Omental fat pad (tissue), 4 donors: ENCODE results near the gene PPP3CA. TPM values are rescaled to one million over a fixed set of nuclear protein-coding genes. Genes with fewer than 3 reads are reported as not detected.

Source experiments
- ATAC-seq: fragments of 150-250 bp; one replicate; pipeline ENCODE4 v1.9.1; 2016; ENCODE audit warnings: mild to moderate bottlenecking, moderate library complexity; ENCODE audit not compliant: low FRiP score
- DNase-seq: peaks from one replicate; pipeline ENCODE4 v3.0.0-alpha.2; 2019; ENCODE audit warnings: low spot score
- total RNA-seq, 4 donors: library from RNA; depleted of rRNA; stranded (reverse); fragments of >200 nt; gene quantifications; one replicate each; pipeline ENCODE4 v1.1.0, GENCODE V29; 2016
- TF ChIP-seq, protein P1 (sequence below), 3 donors: fragments of 450-650 bp; IDR thresholded peaks; one replicate each; pipeline ENCODE4 v1.5.1; 2016 to 2017; ENCODE audit warnings: antibody characterized with exemption in 3 of 3, mild to moderate bottlenecking in 3 of 3, moderate library complexity in 2 of 3

Gene PPP3CA
- total RNA-seq, 4 donors from 2014 or later: 29.8 to 56.6 (median 35.3) TPM

GRCh38 chr4:101032541-101032940 is 314.8 kb downstream of the PPP3CA start:
- no peak for ATAC-seq
- DNase-seq: no peak
- TF ChIP-seq, protein P1, sequence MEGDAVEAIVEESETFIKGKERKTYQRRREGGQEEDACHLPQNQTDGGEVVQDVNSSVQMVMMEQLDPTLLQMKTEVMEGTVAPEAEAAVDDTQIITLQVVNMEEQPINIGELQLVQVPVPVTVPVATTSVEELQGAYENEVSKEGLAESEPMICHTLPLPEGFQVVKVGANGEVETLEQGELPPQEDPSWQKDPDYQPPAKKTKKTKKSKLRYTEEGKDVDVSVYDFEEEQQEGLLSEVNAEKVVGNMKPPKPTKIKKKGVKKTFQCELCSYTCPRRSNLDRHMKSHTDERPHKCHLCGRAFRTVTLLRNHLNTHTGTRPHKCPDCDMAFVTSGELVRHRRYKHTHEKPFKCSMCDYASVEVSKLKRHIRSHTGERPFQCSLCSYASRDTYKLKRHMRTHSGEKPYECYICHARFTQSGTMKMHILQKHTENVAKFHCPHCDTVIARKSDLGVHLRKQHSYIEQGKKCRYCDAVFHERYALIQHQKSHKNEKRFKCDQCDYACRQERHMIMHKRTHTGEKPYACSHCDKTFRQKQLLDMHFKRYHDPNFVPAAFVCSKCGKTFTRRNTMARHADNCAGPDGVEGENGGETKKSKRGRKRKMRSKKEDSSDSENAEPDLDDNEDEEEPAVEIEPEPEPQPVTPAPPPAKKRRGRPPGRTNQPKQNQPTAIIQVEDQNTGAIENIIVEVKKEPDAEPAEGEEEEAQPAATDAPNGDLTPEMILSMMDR (IDR thresholded peaks at IDR 0.05): no peak

DNA sequence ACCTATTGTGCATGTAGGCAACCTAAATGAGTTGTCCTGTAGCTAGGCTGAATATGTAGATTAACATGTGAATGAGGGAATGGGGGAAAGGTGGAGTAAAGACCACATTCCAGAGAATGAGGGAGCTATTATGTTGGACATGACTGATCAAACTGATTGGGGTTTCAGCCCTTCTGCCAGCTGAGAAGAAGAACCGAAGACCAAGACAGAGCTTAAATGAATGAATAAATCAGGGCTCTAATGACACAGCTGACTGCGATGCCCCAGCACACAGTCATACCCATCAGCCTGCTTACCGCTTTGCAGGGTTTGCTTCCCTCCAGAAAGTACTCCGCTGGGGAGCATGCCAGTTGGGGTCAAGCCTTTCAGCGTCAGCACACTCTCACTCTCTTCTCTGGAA is 315.4 kb downstream of the PPP3CA start:
- DNase-seq: no peak
- no peak for ATAC-seq
- TF ChIP-seq, protein P1 (IDR thresholded peaks at IDR 0.05): no peak

GRCh38 chr4:101028886-101029285 is 318.4 kb downstream of the PPP3CA start:
- no peak for ATAC-seq
- TF ChIP-seq, protein P1 (IDR thresholded peaks at IDR 0.05): no peak
- no peak for DNase-seq

DNA sequence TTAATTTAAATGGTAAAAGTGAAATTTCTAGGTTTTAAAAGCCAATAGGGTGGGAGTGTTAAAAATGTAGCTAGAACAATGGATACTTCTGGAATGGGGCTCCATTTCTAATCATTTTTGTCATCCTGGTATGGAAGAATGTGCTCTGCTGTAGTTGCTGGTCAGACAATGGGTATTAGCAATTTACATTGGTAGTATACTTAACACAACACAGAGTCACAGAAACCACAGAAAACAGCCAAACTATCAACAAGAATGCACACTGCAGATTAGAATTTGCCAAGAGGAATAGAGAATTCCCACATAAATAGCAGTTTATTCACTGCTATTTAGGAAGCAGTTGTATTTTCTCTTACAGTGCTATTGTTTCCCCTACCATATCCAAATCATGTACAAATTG is 319.6 kb downstream of the PPP3CA start:
- TF ChIP-seq, protein P1 (IDR thresholded peaks at IDR 0.05): no peak

DNA sequence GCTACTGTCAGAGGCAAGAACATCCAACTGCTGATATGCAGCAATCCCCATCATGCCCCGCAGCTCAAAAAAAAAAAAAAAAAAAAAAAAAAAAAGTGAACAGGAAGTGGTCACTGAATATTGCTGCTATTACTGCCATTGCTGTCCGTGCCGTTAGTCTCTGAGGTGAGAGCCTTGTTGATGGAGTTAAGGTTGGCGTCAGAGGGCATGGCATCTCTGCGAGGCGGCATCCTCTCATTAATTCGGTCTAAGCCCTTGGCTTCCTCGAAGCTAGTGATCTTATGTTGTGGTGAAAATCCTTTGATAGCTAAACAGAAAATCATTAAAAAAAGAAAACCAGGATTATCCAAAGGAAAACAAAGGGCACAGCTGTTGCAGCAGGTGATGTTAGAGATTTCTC is 321.6 kb downstream of the PPP3CA start:
- no peak for ATAC-seq

More for the DNA sequence above, 319.6 kb downstream of the PPP3CA start:
- DNase-seq: no peak
- ATAC-seq: no peak

GRCh38 chr4:101022151-101023024 is 324.9 kb downstream of the PPP3CA start:
- TF ChIP-seq, protein P1 (IDR thresholded peaks at IDR 0.05): no peak
- ATAC-seq: no peak
- DNase-seq: no peak

More for the DNA sequence above, 321.6 kb downstream of the PPP3CA start:
- TF ChIP-seq, protein P1 (IDR thresholded peaks at IDR 0.05): no peak
- DNase-seq: no peak

GRCh38 chr4:101020956-101021355 is 326.4 kb downstream of the PPP3CA start:
- TF ChIP-seq, protein P1 (IDR thresholded peaks at IDR 0.05): no peak
- ATAC-seq: peak; percentile 40

More at GRCh38 chr4:101020956-101021355, 326.4 kb downstream of the PPP3CA start:
- DNase-seq: no peak
